GM18526 (cell line): Measurements from ENCODE around the gene APC.

ENCODE experiments used
- POLR2A ChIP-seq: IDR thresholded peaks from 3 replicates; pipeline ENCODE4 v1.6.1; 2011; ENCODE audit not compliant: insufficient read length; ENCODE audit errors: extremely low read depth

The APC gene

DNA sequence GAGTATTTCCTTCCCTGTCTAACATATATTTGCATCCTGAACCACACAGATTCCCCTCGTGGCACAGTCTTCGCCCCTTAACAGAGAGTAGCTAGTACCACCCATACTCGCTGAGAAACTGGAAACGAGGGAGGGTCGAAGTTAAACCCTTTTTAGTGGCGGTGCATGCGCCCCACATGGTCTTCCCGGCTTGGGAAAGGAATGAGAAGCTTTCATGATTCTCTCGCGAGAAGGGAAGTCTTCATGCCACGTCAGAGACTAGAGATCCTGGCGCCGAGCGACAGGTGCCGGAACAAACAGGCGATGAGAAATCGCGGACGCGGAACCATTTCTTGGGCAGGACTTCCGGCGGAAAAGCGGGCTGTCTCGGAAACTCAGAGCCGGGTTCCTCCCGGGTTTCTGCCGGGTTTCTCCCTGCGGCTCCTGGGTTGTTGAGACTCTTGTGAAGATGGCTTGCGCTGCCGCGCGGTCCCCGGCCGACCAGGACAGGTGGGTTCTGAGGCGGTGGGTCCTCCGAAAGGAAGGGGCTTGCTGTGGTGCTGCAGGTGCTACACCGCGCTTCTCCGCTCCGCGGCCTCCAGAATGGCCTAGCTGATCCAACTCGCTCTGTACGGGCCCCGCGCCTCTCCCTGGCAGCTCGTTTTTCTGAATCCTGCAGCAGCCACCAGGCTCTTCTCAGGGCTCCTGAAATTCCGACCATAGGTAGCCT lies 123.4 kb downstream of the APC start, which contains the start of gene SRP19:
Gene SRP19 (plus strand): TSS at position 359 of the 709 bp plus-strand sequence. CDS start 90 bp downstream, at position 449.
- peak; percentile 70 for TF ChIP-seq POLR2A

DNA sequence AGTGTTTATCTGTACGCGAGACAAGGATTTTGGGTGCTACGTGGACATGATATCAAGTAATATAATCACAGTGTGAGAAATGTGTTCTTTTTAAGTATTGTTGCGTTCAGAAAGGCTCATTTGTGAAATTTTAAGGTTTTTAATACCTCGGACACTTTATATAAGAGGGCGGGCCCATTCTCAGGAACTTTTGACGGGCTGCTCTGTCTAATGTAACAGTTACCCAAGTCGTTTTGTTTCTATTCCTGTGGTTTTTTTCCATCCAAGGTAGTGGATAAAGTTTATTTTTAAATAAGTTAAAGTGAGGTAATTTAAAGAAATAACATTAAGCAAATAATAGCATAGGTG lies 123.9 kb downstream of the APC start:
- TF ChIP-seq POLR2A: no peak

DNA sequence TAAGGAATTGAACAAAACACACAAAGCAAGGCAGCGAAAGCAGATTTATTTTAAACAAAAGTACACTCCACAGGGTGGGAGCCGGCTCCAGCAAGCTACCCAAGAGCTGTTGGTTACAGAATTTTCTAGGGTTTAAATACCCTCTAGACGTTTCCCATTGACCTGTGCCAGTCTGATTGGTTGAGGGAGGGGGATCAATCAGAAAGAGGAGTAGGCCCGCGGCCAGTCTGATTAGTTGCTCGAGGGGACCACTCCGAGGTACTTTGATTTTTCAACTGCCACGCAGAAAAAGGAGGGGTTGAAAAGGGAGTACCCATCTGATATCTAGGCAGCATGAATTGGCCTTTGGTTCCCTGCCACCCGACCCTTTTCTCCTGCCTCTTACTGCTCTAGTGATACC lies 124.4 kb downstream of the APC start:
- no peak for TF ChIP-seq POLR2A

GRCh38 chr5:112863549-112863948 lies 125.9 kb downstream of the APC start:
- TF ChIP-seq POLR2A: no peak

DNA sequence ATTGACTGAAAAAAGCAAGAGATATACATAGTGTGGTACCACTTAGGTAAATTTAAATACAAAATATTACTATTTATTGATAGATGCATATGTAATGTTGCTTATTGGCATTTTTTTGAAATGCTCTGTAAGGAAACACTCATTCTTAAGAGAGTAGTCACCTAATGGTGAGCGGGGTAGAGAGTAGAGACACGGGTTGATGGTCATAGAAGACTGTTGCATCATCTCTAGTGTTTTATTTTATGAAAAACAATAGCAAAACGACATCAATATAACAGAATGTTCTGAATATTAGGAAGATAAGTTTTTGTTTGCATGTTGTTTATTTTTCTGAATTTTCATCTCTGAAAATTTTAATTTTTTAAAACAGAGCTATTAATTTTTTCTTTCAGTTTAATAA lies 127.4 kb downstream of the APC start:
- no peak for TF ChIP-seq POLR2A

GRCh38 chr5:112866739-112867138 lies 129.1 kb downstream of the APC start:
- TF ChIP-seq POLR2A: no peak

GRCh38 chr5:112867411-112867810 lies 129.7 kb downstream of the APC start:
- no peak for TF ChIP-seq POLR2A

DNA sequence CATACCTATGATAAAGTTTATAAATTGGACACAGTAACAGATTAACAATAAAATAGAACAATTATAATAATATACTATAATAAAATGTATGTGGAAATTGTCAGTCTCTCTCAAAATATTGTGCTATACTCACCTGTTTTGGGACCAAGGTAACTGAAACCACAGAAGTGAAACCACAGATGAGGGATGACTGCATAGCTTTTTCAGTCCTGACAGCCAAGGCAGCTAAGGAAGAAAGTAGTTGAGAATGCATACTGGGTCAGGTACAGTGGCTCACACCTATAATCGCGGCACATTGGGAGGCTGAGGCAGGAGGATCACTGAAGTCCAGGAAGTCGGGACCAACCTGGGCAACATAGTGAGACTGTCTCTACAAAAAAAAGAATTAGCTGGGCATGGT lies 132.3 kb downstream of the APC start:
- TF ChIP-seq POLR2A: no peak

DNA sequence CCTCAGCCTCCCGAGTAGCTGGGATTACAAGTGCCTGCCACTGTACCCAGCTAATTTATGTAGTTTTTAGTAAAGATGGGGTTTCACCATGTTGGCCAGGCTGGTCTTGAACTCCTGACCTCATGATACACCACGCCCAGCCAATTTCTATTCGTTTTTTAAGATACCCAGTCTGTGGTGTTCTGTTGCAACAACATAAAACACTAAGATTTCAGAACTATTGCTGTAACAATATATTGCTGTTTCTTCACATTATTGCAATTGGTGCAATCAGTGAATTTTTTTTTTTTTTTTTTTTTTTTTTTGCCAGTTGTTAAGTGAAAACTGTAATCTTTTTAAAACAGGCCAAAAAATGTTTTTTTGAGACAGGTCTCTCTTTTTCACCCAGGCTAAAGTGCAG lies 133.3 kb downstream of the APC start:
- no peak for TF ChIP-seq POLR2A

DNA sequence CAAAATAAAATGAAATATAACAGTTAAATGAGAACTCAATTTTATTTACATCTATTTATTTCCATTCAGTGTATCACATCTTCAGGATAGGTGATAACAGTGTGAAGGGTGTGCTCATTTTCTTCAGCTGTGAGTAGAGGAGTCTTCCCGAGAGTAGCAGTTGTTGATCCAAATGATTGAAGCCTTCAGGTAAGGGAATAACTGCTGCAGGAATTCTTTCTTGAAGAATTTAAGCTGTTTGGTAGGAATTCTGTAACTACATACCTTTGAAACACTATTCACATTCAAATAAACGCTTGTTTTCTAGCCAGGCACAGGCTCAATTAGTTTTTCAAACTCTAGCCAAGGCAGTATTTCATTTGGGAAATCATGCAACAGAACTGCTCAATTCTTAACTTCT lies 138.7 kb downstream of the APC start:
- TF ChIP-seq POLR2A: no peak

DNA sequence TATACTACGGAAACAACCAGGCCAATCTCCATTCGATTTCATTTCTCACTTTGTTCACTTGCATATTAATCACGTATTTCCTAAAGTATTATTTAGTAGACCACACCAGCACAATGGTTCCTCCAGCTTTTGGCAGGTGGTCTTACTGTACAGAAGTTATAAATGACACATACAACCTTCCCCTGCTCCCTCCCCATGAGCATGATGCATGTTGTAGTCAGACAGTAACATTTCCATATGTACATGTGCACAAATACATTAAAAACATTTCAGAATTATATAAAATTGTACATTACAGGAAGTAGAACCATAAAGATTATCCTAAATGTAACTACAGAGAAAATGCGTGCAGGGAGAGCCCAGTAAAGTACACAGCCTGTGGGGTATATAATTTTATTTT lies 140.4 kb downstream of the APC start:
- no peak for TF ChIP-seq POLR2A

- TF ChIP-seq POLR2A: no peak
Measured at GRCh38 chr5:112878760-112879159, 141.1 kb downstream of the APC start.

GRCh38 chr5:112880219-112880964 lies 142.7 kb downstream of the APC start:
- TF ChIP-seq POLR2A: no peak

DNA sequence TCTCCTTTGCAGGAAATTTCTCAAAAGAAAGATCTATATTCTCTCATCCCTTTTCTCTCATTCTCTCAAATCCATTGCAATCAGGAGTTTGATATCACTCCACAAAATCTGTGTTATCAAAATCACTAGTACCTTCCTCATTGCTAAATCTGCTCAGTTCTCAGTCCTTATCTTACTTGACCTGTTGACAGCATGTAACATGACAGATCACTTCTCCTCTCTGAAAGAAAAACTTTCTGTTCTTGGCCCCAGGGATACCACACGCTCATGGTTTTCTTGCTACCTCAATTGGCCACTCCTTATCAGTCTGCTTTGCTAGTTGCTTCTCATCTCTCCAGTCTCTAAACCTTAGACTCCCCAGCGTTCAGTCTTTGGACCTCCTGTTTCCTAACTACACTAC lies 145.5 kb downstream of the APC start:
- no peak for TF ChIP-seq POLR2A

- TF ChIP-seq POLR2A: no peak
Measured at GRCh38 chr5:112885001-112885400, 147.3 kb downstream of the APC start.

DNA sequence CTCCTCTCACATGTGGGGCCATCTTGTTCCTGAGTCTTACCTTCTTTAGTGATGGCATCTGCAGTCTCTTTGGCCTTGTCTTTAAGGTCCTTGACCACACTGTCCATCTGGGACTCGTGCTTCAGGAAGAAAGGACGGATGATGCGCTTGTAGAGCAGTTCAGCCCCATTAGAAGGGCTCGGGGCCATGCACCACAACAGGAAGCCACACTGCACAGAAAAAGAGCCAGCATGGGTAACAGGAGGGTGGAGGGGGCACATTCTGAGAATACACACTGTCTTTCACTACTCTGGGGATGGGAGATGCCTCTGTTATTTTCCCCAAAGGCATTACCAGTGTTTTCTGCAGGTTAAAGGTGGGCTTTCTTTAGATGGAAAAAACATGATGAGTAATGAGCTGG lies 149.3 kb downstream of the APC start:
- TF ChIP-seq POLR2A: no peak

DNA sequence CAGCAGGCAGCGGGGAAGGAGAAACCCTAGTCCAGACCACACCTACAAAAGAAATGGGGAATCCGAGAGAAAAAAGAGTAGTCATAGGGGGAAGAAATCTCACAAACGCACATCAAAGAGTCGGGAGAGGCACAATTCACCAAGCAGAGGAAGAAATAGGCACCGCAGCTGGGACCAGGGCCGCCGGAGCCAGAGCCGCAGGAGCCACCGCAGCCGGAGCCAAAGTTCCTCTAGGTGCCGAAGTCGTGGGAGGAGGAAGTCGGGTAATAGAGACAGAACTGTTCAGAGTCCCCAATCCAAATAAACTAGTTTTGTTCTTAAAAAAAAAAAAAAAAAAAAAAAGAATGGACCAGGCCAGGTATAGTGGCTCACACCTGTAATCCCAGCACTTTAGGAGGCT lies 155.1 kb downstream of the APC start:
- TF ChIP-seq POLR2A: no peak
